NT2/D1 (cell line): ENCODE results near the gene IL17A.

ENCODE experiments used
- YY1 ChIP-seq: IDR thresholded peaks from 2 replicates; pipeline ENCODE4 v1.6.1; 2011; ENCODE audit not compliant: insufficient read length, insufficient read depth
- ZNF274 ChIP-seq: IDR thresholded peaks from 2 replicates; pipeline ENCODE4 v1.6.1; 2011; ENCODE audit warnings: mild to moderate bottlenecking, low read depth, low read length

DNA sequence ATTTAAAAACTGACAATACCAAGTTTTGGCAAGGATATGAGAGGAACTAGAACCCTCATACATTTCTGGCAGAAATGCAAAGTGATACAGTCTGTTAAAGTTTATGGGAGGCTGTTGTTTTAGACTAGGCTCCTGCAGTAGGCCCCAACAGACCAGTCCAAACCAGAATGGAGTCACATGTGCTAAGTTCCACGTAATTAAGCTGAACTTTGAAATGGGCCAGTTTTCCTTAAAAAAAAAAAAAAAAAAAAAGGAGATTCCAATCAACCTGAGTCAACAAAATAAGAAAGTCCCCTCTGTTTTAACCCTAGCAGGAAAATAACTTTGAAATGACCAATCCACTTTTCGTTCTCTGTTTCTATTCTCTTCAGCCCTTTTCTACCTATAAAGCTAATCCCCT, 31.6 kb downstream of the IL17A start:
- TF ChIP-seq YY1 (no peak), ZNF274 (no peak)
